GM13976 (cell line): ENCODE measurements around the gene SVOPL.
"Not testable (repeated sequence)": the region's sequence is repeated elsewhere in the genome, so short reads cannot be mapped to it uniquely, and the experiment has no call there.

ENCODE experiments used
- DNase-seq: peaks from one replicate; pipeline ENCODE4 v3.0.0; 2012; ENCODE audit warnings: low spot score
- in situ Hi-C: fragments of 300-500 bp; cut with MboI; formaldehyde crosslinking; loops from one replicate; pipeline ENCODE4 v1.12.0; 2022; ENCODE audit warnings: low sequenced_read_pairs, mixed read lengths, inconsistent platforms; ENCODE audit not compliant: unreplicated experiment
- TF ChIP-seq, protein P1 (sequence below): IDR thresholded peaks from 2 replicates; pipeline ENCODE4 v1.5.1; 2012; ENCODE audit warnings: borderline replicate concordance, mild to moderate bottlenecking; ENCODE audit not compliant: insufficient read depth; ENCODE audit errors: extremely low read depth, missing control alignments, control extremely low read depth

Gene SVOPL

DNA sequence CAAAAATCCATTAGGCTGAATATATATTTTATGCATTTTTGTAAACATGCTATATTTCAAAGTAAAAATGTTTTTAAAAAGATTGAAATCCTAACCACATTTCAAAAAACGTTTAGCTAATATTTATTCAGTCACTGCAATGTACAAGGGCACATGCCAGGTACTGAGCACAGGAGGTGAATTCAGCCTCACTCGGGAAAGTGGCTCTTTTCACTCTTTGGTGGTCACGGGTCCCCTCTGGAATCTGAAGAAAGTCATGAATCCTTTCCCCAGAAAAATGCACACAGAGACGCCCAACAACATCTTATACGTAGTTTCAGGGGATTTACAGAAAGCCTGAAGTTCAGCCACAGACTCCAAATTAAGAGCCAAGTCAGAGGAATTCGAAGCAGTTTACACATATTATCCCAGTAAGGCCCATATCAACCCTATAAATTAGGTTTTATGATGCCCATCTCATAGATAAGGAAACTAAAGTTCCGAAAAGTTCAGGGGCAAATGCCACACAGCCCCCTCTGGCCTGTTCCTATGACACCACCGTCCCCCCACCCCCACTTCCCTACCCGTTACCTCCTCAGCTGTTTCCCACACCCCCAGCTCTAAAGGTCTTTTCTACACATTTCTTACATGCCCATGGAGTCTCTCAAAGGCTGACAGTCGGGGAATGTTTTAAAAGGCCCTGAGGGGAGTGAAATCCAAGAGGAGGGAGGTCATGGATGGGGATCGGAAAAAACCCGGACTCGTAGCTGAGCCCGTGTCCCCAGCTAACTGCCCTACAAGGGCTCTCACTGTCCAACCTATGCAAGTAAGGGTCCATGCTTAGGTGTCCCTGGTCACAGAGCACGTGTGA, 9.6 kb upstream of the SVOPL start:
- TF ChIP-seq, protein P1, sequence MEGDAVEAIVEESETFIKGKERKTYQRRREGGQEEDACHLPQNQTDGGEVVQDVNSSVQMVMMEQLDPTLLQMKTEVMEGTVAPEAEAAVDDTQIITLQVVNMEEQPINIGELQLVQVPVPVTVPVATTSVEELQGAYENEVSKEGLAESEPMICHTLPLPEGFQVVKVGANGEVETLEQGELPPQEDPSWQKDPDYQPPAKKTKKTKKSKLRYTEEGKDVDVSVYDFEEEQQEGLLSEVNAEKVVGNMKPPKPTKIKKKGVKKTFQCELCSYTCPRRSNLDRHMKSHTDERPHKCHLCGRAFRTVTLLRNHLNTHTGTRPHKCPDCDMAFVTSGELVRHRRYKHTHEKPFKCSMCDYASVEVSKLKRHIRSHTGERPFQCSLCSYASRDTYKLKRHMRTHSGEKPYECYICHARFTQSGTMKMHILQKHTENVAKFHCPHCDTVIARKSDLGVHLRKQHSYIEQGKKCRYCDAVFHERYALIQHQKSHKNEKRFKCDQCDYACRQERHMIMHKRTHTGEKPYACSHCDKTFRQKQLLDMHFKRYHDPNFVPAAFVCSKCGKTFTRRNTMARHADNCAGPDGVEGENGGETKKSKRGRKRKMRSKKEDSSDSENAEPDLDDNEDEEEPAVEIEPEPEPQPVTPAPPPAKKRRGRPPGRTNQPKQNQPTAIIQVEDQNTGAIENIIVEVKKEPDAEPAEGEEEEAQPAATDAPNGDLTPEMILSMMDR = no peak
- in situ Hi-C loops = no loop called here
- no peak for DNase-seq

- TF ChIP-seq, protein P1 = no peak
- DNase-seq = no peak
- in situ Hi-C loops = no loop called here
Observed at GRCh38 chr7:138705167-138705566, 4.0 kb upstream of the SVOPL start.

DNA sequence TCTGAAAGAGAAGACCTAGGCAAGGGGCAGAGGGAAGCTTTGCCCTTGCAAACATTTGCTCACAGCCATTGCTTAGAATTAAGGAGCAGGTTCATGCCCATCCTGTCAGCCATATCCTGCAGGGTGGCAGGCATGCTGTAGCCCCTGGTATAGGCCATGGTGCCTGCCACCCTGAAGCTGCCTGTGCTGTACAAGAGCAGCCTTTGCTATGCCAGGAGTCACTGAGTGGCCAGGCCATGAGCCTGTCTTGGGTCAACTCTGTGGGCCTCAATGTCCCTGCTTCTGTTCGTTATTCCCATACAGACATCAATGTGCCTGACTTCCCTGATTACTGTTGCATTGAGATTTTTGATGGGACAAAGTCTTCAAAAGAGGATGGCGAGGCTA, 368 bp upstream of the SVOPL start:
- TF ChIP-seq, protein P1 = no peak
- no peak for DNase-seq
- in situ Hi-C loops = no loop called here

DNA sequence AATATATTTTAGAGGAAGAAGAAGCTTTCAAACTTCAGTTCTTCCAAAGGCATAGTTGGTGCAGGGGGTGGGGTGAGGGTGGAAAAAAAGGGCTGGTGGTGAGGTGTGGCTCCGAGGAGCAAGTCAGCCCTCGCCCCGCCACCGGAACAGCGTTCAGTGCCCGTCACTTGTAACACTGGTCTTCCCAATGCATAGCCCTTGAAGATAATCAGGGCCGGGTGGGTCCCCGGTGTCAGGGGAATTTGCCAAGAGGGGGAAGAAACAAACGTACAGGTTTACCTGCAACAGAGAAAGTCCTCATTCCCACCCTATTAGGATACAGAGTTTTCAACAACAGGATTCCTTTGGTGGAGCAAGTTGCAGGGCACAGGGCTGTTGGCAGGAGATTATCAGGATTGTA, 1.5 kb downstream of the SVOPL start:
- TF ChIP-seq, protein P1 = no peak
- DNase-seq = no peak
- in situ Hi-C loops = no loop called here

- in situ Hi-C loops = no loop called here
- no peak for DNase-seq
- TF ChIP-seq, protein P1 = no peak
Observed at GRCh38 chr7:138698281-138698680, 2.9 kb downstream of the SVOPL start.

GRCh38 chr7:138697535-138698182, 3.5 kb downstream of the SVOPL start:
- DNase-seq = no peak
- TF ChIP-seq, protein P1 = no peak
- in situ Hi-C loops = no loop called here

- in situ Hi-C loops, DNase-seq: not testable (repeated sequence)
Observed at GRCh38 chr7:138695776-138696175, 5.4 kb downstream of the SVOPL start.
